ENCODE measurements around the gene SYT3.

SYT3 gene

GRCh38 chr19:50602935-50603334 is 36.7 kb downstream of the SYT3 start:
- no peak overlapping the region for H2AFZ ChIP-seq
- H3K9ac ChIP-seq, result no peak overlapping the region
- no peaks in the 10 kb centered on the region for H3K9me3 ChIP-seq (ENCODE audit: control insufficient read depth, low read length)
- H3K4me2 ChIP-seq (ENCODE audit: low read length), result no peak overlapping the region
- no peaks in the 10 kb centered on the region for H3K27me3 ChIP-seq (ENCODE audit: control insufficient read depth, insufficient read depth, low read length)
- no peak overlapping the region for H3K4me3 ChIP-seq (ENCODE audit: low read depth, low read length)
- no peaks in the 10 kb centered on the region for H3K79me2 ChIP-seq
- no peak for TF ChIP-seq CTCF (IDR thresholded peaks at IDR 0.05)
- H3K36me3 ChIP-seq (ENCODE audit: control insufficient read depth, insufficient read depth, low read length), result no peaks in the 10 kb centered on the region
- no peaks in the 10 kb centered on the region for H3K4me1 ChIP-seq
- no peak overlapping the region for H3K27ac ChIP-seq

- Histone ChIP-seq H3K27me3 (ENCODE audit: control insufficient read depth, insufficient read depth, low read length) (no peaks in the 10 kb centered on the region), H3K4me3 (ENCODE audit: low read depth, low read length) (no peak overlapping the region), H3K4me1 (no peaks in the 10 kb centered on the region), H3K27ac (no peak overlapping the region), H3K4me2 (ENCODE audit: low read length) (no peak overlapping the region), H3K9me3 (ENCODE audit: control insufficient read depth, low read length) (no peaks in the 10 kb centered on the region), H3K9ac (no peak overlapping the region), H3K36me3 (ENCODE audit: control insufficient read depth, insufficient read depth, low read length) (no peaks in the 10 kb centered on the region), H2AFZ (no peak overlapping the region), H3K79me2 (no peaks in the 10 kb centered on the region)
- no peak for TF ChIP-seq CTCF (IDR thresholded peaks at IDR 0.05)
These were observed 37.2 kb downstream of the SYT3 start for GRCh38 chr19:50602496-50602895.

- Histone ChIP-seq H3K36me3 (ENCODE audit: control insufficient read depth, insufficient read depth, low read length) (no peaks in the 10 kb centered on the region), H3K27ac (no peak overlapping the region), H3K27me3 (ENCODE audit: control insufficient read depth, insufficient read depth, low read length) (no peaks in the 10 kb centered on the region), H3K4me3 (ENCODE audit: low read depth, low read length) (no peak overlapping the region), H3K9ac (no peak overlapping the region), H2AFZ (no peak overlapping the region), H3K4me1 (no peaks in the 10 kb centered on the region), H3K79me2 (no peaks in the 10 kb centered on the region), H3K4me2 (ENCODE audit: low read length) (no peak overlapping the region), H3K9me3 (ENCODE audit: control insufficient read depth, low read length) (no peaks in the 10 kb centered on the region)
- TF ChIP-seq CTCF (IDR thresholded peaks at IDR 0.05), result no peak
These were observed 37.6 kb downstream of the SYT3 start for GRCh38 chr19:50602089-50602422.

GRCh38 chr19:50601407-50602088 is 38.1 kb downstream of the SYT3 start:
- Histone ChIP-seq H2AFZ (no peak overlapping the region), H3K9me3 (ENCODE audit: control insufficient read depth, low read length) (no peaks in the 10 kb centered on the region), H3K9ac (no peak overlapping the region), H3K4me1 (no peaks in the 10 kb centered on the region), H3K4me2 (ENCODE audit: low read length) (no peak overlapping the region), H3K36me3 (ENCODE audit: control insufficient read depth, insufficient read depth, low read length) (no peaks in the 10 kb centered on the region), H3K27me3 (ENCODE audit: control insufficient read depth, insufficient read depth, low read length) (no peaks in the 10 kb centered on the region), H3K79me2 (no peaks in the 10 kb centered on the region), H3K4me3 (ENCODE audit: low read depth, low read length) (no peak overlapping the region), H3K27ac (no peak overlapping the region)
- no peak for TF ChIP-seq CTCF (IDR thresholded peaks at IDR 0.05)

GRCh38 chr19:50599427-50599826 is 40.3 kb downstream of the SYT3 start:
- Histone ChIP-seq H3K9ac (no peak overlapping the region), H2AFZ (no peak overlapping the region), H3K79me2 (no peaks in the 10 kb centered on the region), H3K4me2 (ENCODE audit: low read length) (no peak overlapping the region), H3K4me1 (no peaks in the 10 kb centered on the region), H3K4me3 (ENCODE audit: low read depth, low read length) (no peak overlapping the region), H3K27me3 (ENCODE audit: control insufficient read depth, insufficient read depth, low read length) (no peaks in the 10 kb centered on the region), H3K36me3 (ENCODE audit: control insufficient read depth, insufficient read depth, low read length) (no peaks in the 10 kb centered on the region), H3K27ac (no peak overlapping the region), H3K9me3 (ENCODE audit: control insufficient read depth, low read length) (no peaks in the 10 kb centered on the region)
- no peak for TF ChIP-seq CTCF (IDR thresholded peaks at IDR 0.05)
